Fibroblast of the aortic adventitia (primary cell): ENCODE results near the gene KIF1B. TPM values are rescaled to one million over a fixed set of nuclear protein-coding genes. Genes with fewer than 3 reads are reported as not detected.
"Not testable (repeated sequence)": the region's sequence is repeated elsewhere in the genome, so short reads cannot be mapped to it uniquely, and the experiment has no call there.

Experiments used
- DNase-seq: peaks from one replicate; pipeline ENCODE4 v3.0.0-alpha.2; 2010; ENCODE audit warnings: low read depth
- H3K4me3 ChIP-seq: 2 replicates; pipeline ENCODE4 v1.5.1; 2011; ENCODE audit warnings: low read depth, mild to moderate bottlenecking, control low read depth, low read length, moderate library complexity
- CTCF ChIP-seq: IDR thresholded peaks from 2 replicates; pipeline ENCODE4 v1.5.1; 2011; ENCODE audit warnings: mild to moderate bottlenecking, low read length, control low read depth, inconsistent platforms; ENCODE audit not compliant: insufficient read depth
- total RNA-seq: library from RNA; depleted of rRNA; stranded (reverse); fragments of >200 nt; gene quantifications from 2 replicates; pipeline ENCODE4 v1.2.3, GENCODE V29; 2012; ENCODE audit warnings: low replicate concordance

Gene KIF1B
- total RNA-seq, 1 donor, result 34.8 TPM

GRCh38 chr1:10217748-10218441 is 7.5 kb downstream of the KIF1B start:
- no peak overlapping the region for H3K4me3 ChIP-seq
- no peak for TF ChIP-seq CTCF
- DNase-seq, result peak; percentile 46

GRCh38 chr1:10220200-10220599 is 9.8 kb downstream of the KIF1B start:
- no peak for TF ChIP-seq CTCF
- H3K4me3 ChIP-seq, result no peak overlapping the region
- no peak for DNase-seq

- not testable (repeated sequence) for DNase-seq, H3K4me3 ChIP-seq
These were observed 10.3 kb downstream of the KIF1B start for GRCh38 chr1:10220657-10221056.

- no peak for DNase-seq
- no peak for TF ChIP-seq CTCF
- no peak overlapping the region for H3K4me3 ChIP-seq
These were observed 15.2 kb downstream of the KIF1B start for GRCh38 chr1:10225573-10225972.

- TF ChIP-seq CTCF, result no peak
- no peak overlapping the region for H3K4me3 ChIP-seq
- peak; percentile 29 for DNase-seq
These were observed 18.2 kb downstream of the KIF1B start for GRCh38 chr1:10228528-10228927.

- DNase-seq, result no peak
- no peak for TF ChIP-seq CTCF
- H3K4me3 ChIP-seq, result no peak overlapping the region
These were observed 19.5 kb downstream of the KIF1B start for GRCh38 chr1:10229903-10230302.

GRCh38 chr1:10232163-10232562 is 21.8 kb downstream of the KIF1B start:
- DNase-seq, result peak; percentile 36

More at GRCh38 chr1:10232163-10232562, 21.8 kb downstream of the KIF1B start:
- no peak overlapping the region for H3K4me3 ChIP-seq
- no peak for TF ChIP-seq CTCF
